HG03354 (cell line): ENCODE data around the gene DAB2IP.
"Not testable (repeated sequence)": the region's sequence is repeated elsewhere in the genome, so short reads cannot be mapped to it uniquely, and the experiment has no call there.

Source experiments
- ATAC-seq: cut with Tn5 transposase; IDR thresholded peaks from one replicate; pipeline ENCODE4 v1.9.1; 2021; ENCODE audit warnings: mild to moderate bottlenecking; ENCODE audit not compliant: unreplicated experiment, poor library complexity, severe bottlenecking

DAB2IP gene

DNA sequence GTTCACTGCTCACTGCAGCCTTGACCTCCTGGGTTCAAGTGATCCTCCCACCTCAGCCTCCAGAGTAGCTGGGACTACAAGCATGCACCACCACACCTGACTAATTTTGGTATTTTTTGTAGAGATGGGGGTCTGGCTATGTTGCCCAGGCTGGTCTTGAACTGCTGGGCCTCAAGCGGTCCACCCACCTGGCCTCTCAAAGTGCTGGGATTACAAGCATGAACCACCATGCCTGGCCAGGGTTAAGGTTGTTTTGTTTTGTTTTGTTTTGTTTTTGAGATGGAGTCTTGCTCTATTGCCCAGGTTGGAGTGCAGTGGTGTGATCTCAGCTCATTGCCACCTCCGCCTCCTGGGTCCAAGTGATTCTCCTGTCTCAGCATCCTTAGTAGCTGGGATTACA lies 28.0 kb upstream of the DAB2IP start:
- ATAC-seq = not testable (repeated sequence)

DNA sequence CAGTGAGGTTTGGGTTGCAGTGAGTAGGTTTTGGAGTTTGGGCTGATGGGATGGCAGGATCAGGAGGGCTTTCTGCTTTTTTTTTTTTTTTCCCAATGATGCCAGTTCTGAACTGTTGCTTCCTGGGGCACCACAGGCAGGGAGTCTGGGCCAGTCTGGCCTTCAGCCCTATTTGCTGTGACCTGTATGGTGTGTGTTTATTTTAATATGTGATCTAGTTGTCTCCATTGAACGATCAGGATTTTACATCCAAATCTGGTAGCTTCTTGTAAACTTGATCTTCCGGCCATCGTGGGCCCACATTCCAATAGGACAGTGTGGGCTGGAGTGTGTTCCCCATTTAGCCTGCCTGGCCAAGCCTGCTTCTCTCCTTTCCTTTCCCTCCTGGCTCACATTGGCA lies 25.8 kb upstream of the DAB2IP start:
- no peak for ATAC-seq

DNA sequence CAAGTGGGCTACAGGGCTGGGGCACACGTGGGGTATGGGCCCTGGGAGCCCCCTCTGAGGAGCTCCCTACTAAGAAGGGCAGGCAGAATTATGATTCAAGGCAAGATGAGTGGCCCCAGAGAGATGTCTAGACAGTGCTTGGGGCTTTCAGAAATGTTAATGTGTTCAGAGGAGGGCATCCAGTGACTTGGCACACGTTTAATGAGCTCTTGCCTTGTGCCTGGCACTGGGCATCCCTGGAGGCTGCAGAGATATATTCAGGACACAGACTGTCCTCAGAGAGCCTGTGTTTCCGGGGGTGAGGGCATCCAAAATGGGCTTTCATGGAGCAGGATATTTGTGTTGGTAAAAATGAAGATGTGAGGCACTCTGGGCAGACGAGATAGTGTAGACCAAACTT lies 25.4 kb upstream of the DAB2IP start:
- no peak for ATAC-seq

DNA sequence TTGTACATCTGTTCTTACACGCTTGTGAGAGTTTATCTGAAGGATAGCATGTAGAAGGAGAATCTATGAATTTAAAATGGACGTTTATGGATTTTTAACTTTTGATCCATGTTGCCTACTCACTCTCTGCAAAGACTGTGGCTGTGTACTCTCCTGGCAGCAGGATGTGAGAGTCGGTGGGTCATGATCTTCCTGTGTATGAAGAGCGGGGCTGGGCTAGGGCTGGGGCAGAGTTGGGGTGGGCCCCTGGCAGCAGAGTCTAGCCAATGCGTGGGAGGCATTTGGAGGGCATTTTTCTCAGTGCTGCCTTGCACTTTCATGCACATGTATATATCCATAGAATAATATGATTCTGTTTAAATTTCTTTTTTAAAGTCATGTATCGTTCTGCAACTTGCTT lies 24.0 kb upstream of the DAB2IP start:
- no peak for ATAC-seq

DNA sequence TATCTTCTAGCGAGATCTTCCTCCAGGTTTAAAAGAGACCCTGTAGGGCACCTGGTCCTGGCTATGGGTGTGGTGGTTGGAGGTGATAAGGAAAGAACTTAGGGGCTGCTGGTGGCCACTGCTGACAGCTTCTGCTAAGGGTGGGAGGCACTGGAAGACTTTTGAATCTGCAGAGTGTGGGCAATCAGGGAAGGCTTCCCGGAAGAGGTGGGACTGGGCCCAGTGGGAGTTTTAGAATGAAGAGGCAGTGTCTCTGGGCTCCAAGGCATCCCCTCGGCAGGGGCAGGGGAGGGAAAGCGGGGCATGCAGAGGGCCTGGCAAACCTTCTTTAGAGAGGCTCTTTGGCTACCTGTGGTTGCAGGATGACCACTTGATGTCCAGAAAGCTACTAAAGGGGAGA lies 23.0 kb upstream of the DAB2IP start:
- ATAC-seq = no peak

DNA sequence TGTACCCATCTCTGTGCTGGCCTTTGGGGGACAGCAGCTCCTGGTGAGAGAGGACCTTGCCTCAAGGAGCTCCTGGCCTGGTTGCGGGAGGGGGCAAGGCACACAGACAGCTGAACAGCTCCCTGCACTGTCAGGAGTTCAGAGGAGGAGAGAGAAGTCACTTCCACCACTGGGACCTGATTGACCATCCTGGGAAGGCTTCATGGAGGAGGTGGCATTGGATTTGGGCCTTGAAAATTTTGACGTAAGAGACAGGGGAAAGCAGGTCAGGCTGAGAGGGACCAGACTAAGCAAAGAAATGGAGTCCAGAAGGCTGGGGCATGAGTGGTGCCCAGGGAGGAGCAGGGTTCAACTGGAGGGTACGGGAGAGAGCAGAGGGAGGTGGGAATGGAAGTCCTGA lies 20.3 kb upstream of the DAB2IP start:
- no peak for ATAC-seq

DNA sequence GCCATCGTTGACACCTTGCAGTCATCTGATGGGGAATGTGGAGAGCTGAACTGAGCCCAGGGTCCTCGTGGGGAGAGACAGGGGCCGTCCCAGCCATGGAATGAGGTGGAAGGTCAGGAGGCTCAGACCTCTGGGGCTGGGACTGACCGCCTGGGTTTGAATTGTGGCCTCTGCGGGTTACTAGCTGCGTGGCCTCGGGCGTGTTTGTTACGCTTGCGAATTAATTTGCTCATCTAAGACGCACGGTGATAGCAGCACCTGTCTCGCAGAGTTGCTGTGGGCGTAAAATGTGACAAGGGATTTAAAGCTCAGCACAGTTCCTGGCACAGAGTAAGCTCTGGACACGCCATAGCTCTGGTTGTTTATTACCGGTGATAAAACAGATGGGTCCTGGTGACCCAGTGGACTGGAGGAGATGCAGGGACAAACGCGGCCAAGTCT lies 19.4 kb upstream of the DAB2IP start:
- no peak for ATAC-seq

DNA sequence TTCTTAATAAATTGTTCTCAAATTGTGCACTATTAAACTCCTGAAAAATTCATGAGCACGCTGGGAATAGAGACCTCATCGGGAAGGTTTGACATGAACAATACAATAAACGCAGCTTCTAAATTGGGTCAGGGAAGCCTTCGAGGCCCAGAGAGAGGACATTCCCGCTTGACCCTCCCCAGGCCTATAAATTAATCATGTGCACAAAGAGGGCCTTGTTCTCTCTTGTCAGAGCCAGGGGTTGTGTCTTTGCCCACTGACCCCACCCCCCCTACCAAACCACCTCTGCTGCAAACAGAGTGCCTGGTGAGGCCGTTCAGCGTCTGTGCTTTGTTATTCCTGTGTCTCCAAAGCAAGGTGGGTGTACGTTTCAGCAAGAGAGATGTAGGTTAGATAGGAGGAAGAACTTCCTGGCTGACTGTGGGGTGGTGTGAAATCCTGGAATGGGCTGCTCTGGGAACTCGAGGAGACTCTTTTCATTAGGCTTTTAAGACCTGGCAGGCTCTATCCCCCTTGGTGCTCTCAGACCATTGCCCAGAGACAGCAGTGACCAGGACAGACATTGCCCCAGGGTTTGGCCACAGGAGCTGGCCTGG lies 18.2 kb upstream of the DAB2IP start:
- ATAC-seq = no peak

DNA sequence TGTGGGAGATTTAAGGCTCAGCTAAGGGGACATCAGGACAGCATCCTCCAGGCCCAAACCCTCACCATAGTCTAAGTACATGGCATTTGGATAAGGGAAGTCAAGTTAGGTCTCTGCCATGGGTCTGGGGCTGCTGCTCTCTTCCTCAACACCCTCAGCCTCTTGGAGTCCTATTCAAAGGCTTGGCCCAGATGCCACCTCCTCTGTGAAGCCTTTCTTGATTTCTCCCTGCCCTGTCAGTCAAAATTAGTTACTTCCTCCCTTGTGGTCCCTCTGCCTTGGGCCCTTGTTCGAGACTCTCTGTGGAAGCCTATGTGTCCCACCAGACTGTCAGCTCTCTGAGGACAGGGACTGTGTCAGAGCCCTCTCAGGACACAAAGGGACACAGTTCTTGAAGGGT lies 17.7 kb upstream of the DAB2IP start:
- ATAC-seq = no peak

DNA sequence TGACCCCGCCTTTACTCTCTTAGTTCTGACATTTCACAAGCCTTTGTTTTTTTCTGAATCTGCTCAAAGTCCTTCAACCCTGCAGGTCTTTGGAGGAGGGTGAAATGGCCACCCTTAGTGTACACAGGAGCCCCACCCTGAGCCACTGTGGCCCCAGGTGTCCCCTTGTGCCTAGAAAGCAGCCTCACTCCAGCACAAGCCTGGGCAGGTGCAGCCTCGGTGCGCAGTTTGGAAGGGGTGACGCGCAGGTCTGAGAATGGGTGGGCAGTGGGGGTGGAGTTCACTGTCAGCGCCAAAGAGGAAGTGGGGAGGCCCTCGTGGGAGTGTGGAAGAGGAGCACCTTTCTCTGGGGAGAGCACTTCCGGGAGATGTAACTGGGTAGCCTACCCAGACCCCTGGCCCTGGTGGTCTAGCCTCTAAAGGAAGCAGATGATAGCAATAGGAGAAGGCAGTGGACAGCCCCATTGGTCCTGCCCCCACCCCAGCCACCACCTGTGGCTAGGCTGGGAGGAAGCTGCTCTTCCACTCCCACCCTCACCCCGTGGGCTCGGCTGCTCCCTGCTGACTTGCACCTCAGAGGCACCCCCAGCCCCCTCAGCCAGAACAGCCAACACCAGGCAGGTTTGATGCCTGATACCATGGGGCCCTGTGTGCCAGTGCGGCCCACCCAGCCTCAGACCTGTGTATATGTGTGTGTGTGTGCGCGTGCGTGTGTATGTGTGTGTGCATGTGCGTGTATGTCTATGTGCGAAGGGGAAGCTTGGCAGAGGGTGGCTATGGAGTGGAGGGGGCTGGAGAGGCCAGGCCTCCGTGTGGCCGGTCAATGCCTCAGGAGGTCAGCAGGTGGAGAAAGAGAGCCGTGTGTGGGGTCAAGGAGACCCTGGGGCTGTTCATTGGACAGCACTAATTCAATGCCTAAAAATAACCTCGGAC lies 16.8 kb upstream of the DAB2IP start:
- ATAC-seq = no peak

DNA sequence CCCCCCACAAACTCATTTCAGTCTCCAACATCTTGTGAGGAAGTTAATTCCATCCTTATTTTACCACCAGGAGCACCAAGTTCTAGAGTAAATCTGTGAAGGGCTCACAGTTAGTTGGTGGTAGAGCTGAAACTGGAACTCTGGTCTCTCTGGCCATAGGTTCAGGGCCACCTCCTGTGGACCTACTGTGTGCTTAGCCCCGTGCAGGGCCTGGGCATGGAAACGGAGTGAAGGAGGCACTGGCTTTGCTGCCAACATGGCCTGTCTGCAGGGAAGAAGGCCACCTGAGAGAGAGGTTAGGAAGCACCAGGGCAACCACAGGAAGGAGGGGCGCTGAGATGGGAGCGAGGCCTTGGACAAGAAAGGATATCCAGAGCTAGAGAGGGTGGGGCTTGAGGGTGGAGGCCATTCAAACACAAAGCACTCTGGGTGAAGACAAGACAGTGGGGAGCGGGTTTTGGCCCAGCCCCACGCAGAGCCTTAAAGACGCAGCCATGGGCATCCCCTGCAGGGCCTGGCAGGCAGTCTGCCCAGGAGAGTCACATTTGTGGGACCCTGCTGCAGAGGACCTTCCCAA lies 16.0 kb upstream of the DAB2IP start:
- ATAC-seq = no peak

DNA sequence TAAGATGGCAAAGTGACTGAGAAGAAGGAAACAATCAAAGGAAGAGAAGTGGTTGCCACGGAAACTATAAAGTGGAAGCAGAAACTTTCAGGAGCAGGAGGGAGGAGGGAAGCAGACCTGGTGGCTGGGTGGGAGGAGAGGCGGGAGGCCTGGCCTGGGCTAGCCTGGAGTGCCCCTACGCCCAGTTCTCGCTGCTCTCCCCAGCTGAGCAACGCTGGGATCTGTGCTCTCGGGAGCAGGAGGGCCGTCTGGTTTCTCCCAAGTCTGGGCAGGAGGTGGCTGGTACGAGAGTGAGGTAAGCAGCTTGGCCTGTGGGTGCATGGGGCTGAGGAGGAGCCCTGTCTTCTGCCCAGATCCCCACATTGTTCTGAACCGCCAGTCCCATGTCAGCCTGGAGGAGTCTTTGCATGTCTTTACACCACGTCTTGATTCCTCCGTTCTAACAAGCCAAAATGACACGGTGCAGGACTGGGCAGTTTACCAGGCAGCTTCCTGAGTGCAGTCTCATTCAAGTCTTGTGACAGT lies 15.0 kb upstream of the DAB2IP start:
- ATAC-seq = no peak

DNA sequence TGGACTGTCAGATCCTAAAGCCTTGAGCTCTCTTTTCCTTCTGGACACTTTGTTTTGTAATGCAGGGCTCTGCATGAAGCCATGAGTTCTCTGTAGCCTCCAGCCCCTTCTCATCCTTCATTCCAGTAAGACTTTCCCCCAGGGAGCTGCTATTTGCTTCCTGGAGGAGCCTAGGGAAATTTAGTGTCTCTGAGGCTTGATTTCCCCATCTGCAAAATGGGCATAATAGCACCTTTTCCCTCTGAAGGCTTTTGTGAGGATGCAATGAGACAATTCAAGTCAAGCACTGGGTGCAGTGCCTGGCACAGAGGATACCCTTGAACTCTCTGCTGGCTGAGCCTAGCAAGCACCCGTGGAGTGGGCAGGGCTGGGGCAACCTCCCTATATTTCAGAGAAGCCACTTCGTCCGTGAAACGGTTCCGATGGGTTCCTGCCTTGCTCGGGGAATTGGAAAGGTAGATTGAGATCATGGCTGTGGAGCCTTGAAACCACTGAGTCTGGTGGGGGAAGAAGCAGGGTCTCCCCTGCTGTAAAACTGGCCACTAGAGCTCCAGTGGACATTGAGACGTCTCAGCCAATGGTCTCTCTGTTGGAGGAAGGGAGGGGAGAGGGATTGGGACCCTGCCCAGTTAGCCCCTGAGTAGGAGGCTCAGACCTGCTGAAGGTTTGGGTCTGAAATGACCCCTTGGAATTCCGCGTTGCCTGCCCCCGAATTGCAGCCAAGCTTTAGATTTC lies 14.3 kb upstream of the DAB2IP start:
- ATAC-seq = no peak

DNA sequence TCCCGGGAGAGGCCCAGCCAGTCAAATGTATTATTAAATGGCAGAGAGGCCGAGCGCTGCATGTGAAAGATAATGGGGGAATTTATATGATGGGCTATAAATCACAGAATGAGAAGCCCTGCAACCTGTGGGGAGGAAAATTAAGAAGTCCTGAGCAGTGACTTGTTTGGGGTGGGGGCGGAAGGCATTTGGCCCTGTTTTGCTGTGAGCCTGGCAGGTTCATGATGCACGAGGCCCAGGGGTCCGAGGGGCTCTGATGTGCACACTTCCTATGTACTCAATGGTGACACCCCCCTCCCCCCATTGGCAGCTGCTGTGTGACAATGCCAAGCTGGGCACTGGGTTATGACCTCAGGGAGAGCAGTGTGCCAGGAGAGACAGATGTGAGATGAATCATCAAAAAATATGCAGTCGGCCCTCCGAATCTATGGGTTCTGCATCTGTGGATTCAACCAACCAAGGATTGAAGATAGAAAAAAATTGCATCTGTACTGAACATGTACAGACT lies 13.7 kb upstream of the DAB2IP start:
- ATAC-seq = no peak

DNA sequence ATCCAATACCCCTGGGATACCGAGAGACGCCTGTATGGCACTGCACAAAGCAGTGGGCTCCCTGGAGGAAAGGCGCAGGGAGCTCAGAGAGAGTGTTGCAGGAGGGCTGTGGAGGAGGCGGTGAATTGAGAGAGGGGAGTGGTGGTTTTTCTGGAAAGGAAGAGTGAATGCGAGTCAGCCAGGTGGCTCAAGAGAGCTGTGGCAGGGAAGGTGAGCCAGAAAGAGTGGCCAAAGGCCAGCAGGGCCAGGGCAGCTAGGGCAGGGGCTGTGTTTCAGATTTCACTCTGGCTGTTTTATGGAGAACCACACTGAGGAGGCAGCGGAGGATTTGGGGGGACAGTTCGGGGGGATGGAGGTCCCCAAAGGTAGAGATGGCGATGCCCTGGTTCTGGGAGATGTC lies 13.0 kb upstream of the DAB2IP start:
- no peak for ATAC-seq

DNA sequence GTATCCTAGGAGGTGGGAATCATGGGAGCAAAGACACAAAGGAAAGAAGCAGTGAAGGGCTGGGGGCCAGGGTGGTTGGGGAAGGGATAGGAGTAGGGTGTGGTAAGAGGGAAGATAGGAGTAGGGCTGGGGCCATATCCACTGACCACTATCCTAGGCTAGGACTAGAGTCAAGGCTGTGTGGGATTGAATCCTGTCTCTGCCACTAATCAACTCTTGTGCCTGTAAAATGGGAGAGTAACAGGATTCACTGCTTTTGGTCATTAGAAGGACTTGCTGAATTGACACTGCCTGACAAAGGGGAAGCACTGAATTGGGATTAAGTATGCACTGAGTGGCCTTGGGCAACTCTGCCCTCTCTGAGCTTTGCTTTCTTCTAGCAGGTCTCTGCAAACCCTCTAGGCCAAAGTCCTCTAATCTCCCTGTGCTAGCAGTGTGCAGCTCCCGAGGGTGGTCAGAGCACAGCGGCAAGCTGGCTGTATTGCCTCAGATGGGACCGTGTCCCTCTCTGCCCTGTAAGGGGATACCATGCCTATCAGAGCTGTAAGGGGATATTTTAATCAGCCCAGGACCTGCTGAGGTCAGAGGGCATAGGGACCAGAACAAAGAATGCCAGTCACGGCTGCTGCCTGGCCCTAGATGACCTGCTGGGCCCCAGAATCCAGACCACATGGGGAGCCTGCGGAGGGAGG lies 12.4 kb upstream of the DAB2IP start:
- no peak for ATAC-seq

DNA sequence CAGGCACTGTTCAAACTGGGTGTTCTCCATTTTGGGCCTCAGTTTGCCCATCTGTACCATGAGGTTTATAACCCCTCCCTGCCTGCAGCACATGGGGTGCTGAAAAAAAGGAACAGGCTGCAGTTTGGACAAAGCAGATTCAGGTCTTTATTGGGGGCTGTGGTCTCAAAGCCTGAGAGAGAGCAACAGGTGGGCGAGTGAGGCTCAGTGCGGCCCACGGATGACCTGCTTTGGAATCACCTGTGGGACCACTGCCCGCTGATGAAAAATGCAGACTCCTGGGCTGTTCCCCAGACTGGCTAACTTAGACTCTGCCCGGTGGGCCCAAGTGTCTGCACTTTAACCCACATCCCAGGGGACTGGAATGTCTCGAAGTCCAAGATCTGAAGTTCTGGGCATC lies 11.8 kb upstream of the DAB2IP start:
- no peak for ATAC-seq

DNA sequence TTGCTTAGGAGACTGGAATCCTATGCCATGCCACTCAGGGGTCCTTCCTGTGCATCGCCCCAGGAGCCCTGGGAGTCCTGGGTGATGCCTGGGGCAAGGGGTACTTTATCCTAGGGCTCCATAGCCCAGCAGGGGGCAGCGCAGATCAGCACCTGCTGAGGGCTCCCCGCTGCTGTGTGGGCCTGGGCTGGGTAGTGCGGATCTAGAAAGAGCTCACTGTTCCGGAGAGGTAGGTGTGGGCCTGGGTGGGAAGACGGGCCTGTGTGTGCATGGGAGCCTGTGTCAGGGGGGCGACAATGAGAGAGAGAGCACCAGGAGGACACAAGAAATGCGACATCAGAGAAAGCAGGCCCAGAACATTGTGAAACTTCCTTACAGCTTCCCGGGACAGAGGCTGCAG lies 11.4 kb upstream of the DAB2IP start:
- ATAC-seq = no peak

DNA sequence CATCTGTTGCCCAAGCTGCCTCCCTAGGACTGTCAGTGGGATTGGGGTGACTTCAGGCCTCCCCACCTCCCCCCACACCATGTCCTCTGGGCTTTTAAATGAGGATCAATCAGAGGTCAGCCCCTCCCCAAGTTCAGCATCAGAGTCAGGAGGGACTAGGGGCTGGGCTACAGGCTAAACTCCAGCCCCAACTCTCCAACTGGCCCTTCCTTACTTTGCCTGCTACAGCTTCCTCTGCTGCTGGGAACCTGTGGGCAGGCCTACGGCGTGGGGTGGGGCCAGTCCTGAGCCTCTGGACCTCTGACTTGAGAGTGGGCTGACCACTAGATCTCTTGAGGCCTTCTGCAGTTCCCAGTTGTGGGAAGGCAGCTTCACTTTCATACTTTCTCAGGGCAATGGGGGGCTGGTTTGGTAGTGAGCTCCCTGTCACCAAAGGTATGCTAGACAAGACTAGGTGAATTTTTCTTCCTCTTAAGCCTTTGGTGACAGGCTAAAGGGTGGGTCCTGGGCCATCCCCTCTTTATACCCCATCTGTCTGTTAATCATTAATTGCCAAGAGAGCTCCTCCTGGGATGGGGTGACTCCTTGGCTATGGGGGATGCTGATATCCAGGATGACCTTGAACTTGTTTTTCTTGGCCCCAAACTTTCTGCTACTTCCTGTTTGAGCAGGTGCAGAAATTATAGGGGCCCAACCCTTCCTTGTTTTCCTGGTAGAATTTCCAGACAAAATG lies 10.8 kb upstream of the DAB2IP start:
- no peak for ATAC-seq
